Amniotic epithelial cell (primary cell): ENCODE data around the gene ANKRD1.
A peak's percentile ranks its signal among the peaks of the same experiment; 100 is the strongest.

Experiments used
- DNase-seq: peaks from one replicate; pipeline ENCODE4 v3.0.0-alpha.2; 2010; ENCODE audit warnings: low read depth

The ANKRD1 gene

GRCh38 chr10:90935581-90936275, 14.8 kb upstream of the ANKRD1 start:
- DNase-seq, result no peak

- peak; percentile 99 for DNase-seq
Observed at GRCh38 chr10:90930971-90931871, 10.3 kb upstream of the ANKRD1 start.

- DNase-seq, result peak; percentile 56
Observed at GRCh38 chr10:90930070-90930837, 9.4 kb upstream of the ANKRD1 start.

- DNase-seq, result no peak
Observed at GRCh38 chr10:90929179-90929578, 8.3 kb upstream of the ANKRD1 start.

- DNase-seq, result no peak
Observed at GRCh38 chr10:90927293-90927692, 6.4 kb upstream of the ANKRD1 start.

GRCh38 chr10:90925079-90926029, 4.5 kb upstream of the ANKRD1 start:
- no peak for DNase-seq

- no peak for DNase-seq
Observed at GRCh38 chr10:90924552-90924951, 3.7 kb upstream of the ANKRD1 start.

GRCh38 chr10:90923111-90923731, 2.3 kb upstream of the ANKRD1 start:
- DNase-seq, result no peak

GRCh38 chr10:90921906-90922305, 1.0 kb upstream of the ANKRD1 start:
- DNase-seq, result no peak

GRCh38 chr10:90919683-90920574, 958 bp downstream of the ANKRD1 start:
- no peak for DNase-seq

- DNase-seq, result no peak
Observed at GRCh38 chr10:90917968-90918318, 2.9 kb downstream of the ANKRD1 start.

- no peak for DNase-seq
Observed at GRCh38 chr10:90917238-90917967, 3.5 kb downstream of the ANKRD1 start.

GRCh38 chr10:90916392-90917237, 4.3 kb downstream of the ANKRD1 start:
- no peak for DNase-seq

- DNase-seq, result no peak
Observed at GRCh38 chr10:90915766-90916075, 5.2 kb downstream of the ANKRD1 start.

GRCh38 chr10:90914992-90915765, 5.7 kb downstream of the ANKRD1 start:
- DNase-seq, result no peak

- DNase-seq, result no peak
Observed at GRCh38 chr10:90913774-90914420, 7.0 kb downstream of the ANKRD1 start.

GRCh38 chr10:90912854-90913479, 7.9 kb downstream of the ANKRD1 start:
- no peak for DNase-seq
